NCI-H345 treated with DMSO at 0.1 percent for 48 hours (cell line): ENCODE data around the gene CIP2A.
A peak's percentile ranks its signal among the peaks of the same experiment; 100 is the strongest.

Experiments used
- DNase-seq: peaks from one replicate; lab custom pipeline; 2025; ENCODE audit not compliant: unreplicated experiment; lab: John Stamatoyannopoulos, UW

Gene CIP2A

DNA sequence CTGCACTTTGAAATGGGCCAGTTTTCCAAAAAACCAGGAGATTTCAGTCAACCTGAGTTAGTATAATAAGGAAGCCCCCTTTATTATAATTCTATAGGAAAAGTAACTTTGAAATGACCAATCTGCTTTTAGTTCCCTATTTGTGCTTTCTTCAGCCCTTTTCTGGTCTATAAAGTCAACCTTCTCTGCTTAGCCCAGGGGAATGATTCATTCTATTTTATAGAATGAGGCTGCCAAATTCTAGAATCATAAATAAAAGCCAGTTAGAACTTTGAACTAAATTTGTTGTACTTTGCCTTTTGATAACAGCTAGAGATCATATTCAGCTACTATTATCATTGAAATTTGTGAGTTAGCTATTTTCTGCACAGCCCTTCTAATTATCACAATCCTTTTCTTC is 24.7 kb downstream of the CIP2A start:
- DNase-seq: no peak

DNA sequence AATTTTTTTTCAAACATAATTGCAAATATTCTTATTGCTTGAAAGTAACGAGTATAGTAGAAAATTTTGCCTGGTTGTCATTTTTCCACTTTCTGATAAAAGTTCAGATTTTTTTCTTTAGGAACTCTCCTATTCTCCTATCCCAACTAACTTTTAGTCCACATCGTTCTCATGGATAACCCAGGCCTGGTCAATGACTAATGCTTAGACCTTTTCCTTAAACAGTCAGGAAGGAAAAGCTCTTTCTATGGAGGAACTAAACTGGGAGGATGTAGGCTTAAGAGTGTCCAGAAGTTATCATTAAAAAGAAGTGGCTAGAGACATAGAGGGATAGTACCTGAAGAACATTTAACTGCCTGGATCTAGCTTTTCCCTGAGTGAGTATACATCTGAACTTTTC is 26.7 kb downstream of the CIP2A start:
- DNase-seq: no peak

GRCh38 chr3:108555966-108556581 is 33.2 kb downstream of the CIP2A start:
- no peak for DNase-seq

DNA sequence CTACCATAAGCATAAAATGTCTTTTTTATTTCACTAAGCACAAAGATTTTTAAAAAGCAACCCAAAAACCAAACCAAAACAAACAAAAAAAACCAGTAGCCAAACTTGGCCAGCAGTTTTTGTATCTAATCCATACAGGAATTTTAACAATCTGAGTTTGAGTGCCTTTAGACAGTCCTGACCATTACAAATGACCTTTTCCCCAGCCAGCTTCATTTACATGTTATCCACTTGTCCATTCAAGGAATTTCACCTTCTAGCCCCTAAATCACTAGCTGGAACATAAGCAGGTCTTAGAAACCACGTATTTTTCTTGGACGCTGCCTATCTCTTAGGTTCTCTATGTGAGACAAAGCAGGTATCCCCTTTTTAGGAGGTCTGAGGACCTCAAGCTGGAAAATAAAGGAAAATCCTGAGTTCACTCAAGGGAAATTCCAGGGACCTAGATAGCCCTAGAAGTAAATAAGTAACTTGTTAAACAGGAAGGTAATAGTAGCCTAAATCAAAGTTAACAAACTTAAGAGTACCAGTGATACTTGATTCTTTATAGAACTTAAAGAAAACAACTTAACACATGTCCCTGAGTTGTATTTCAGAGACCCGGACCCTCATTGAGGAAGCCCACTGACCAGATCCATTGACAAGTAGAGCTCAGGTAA is 34.2 kb downstream of the CIP2A start:
- no peak for DNase-seq

- DNase-seq: no peak
These were observed 35.0 kb downstream of the CIP2A start for GRCh38 chr3:108554229-108554628.

GRCh38 chr3:108552267-108553159 is 36.7 kb downstream of the CIP2A start:
- DNase-seq: peak; percentile 3

- DNase-seq: no peak
These were observed 40.4 kb downstream of the CIP2A start for GRCh38 chr3:108548886-108549285.

- no peak for DNase-seq
These were observed 40.9 kb downstream of the CIP2A start for GRCh38 chr3:108548304-108548703.

- DNase-seq: no peak
These were observed 42.5 kb downstream of the CIP2A start for GRCh38 chr3:108546692-108547091.

- no peak for DNase-seq
These were observed 43.0 kb downstream of the CIP2A start for GRCh38 chr3:108546247-108546646.

- no peak for DNase-seq
These were observed 51.2 kb downstream of the CIP2A start for GRCh38 chr3:108538083-108538482.

GRCh38 chr3:108528459-108529252 is 60.6 kb downstream of the CIP2A start:
- DNase-seq: no peak

- no peak for DNase-seq
These were observed 61.4 kb downstream of the CIP2A start for GRCh38 chr3:108527817-108528216.

DNA sequence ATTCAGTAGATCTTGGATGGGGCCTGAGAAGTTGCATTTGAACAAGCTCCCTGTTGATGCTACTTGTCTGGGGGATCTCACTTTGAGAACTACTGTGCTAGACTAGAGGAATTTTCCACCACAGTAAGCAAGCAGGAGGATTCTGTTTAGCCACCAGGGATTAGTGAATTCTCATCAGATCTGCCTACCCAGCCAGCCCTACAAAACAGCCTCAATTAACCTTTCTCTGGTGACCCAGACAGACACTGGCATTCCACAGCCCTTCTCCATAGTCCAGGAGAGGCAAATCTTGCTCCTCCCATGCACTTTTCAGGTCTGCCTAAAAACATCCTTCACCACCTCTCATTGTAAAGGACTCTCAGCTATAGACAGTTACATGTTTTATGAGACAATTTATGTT is 62.1 kb downstream of the CIP2A start:
- DNase-seq: no peak

DNA sequence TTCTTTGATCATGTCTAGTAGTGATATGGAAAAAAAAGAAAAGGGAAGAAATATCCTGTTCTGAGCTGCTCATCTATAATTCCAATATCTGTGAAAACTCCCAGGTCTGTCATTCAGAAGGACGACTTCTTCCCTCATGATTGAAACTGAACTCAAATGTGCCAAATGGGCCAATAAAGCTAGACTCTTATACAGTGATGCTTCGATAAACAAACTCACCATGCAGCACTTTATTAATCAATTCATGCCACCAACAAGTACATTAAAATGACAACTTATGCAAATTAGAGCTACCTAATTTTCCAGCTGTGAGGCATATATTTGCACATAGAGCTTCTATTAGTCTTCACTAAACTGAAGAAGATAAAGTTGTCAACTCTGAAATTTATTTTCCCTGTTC is 63.3 kb downstream of the CIP2A start:
- DNase-seq: no peak

DNA sequence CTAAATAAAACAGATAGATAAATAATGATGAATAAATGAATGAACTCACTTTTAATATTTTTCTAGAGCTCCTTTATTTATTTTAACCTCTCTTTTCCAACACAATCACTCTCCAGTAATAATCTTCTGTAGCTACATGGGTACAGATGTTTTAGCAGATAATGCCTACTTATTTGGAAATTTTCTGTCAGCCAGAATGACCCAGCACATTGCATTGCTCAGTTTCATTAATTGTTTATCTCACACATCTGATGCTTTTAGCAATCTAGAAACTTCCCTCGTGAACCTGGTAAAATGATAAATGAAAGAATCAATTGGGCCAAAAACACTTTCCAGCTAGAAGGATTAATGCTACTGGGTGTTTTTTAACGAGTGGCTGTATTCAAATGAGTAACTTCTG is 64.0 kb downstream of the CIP2A start:
- no peak for DNase-seq

DNA sequence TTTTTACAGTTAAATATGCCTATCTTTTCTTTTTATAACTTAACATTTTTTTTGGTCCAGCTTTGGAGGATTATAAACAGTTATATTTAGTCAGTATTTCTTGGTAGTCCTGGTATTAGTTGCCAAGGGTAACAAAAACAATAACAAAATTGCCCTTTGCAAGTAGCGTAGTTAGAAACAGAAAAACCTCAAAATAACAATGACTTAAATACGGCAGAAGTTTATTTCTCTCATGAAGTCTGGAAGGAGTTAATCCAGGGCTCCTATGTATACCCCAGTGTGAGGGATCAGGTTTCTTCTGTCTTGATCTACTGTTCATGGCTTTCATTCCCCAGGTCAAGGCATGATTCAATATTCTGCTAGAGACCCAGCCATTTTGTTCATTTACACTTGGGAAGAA is 64.7 kb downstream of the CIP2A start:
- no peak for DNase-seq

GRCh38 chr3:108518895-108519294 is 70.3 kb downstream of the CIP2A start:
- no peak for DNase-seq

GRCh38 chr3:108516881-108517280 is 72.4 kb downstream of the CIP2A start:
- DNase-seq: no peak

GRCh38 chr3:108513961-108514360 is 75.3 kb downstream of the CIP2A start:
- DNase-seq: no peak

GRCh38 chr3:108512671-108513070 is 76.6 kb downstream of the CIP2A start:
- DNase-seq: no peak
